Measurements from ENCODE around the gene STARD7.
"Not testable (repeated sequence)": the region's sequence is repeated elsewhere in the genome, so short reads cannot be mapped to it uniquely, and the experiment has no call there.

Gene STARD7

DNA sequence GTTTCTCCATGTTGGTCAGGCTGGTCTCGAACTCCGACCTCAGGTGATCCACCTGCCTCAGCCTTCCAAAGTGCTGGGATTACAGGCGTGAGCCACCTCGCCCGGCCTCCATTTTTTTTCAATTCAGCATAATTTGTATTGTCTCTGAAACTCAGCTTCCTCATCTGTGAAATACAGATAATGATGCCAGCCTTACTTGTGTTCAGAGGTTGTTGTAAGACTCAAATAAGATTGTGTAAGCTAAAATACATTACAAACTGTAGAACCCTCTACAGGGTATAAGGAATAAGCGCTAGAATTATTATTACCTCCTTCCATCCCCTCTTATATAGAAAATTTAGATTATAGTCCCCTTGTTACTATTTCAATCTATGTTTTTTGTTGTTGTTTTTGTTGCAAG lies 24.8 kb upstream of the STARD7 start:
- Histone ChIP-seq H3K4me3 (ENCODE audit: low read length) (no peak overlapping the region), H3K27me3 (ENCODE audit: control insufficient read depth, insufficient read depth, low read length) (no peaks in the 10 kb centered on the region), H3K9me3 (ENCODE audit: control insufficient read depth, low read depth, low read length) (no peaks in the 10 kb centered on the region), H3K4me1 (ENCODE audit: control insufficient read depth, low read depth, low read length) (no peaks in the 10 kb centered on the region), H3K36me3 (ENCODE audit: control insufficient read depth, low read depth, low read length) (no peaks in the 10 kb centered on the region), H3K27ac (ENCODE audit: low read length) (no peak overlapping the region), H3K9ac (ENCODE audit: low read length) (no peak overlapping the region)

DNA sequence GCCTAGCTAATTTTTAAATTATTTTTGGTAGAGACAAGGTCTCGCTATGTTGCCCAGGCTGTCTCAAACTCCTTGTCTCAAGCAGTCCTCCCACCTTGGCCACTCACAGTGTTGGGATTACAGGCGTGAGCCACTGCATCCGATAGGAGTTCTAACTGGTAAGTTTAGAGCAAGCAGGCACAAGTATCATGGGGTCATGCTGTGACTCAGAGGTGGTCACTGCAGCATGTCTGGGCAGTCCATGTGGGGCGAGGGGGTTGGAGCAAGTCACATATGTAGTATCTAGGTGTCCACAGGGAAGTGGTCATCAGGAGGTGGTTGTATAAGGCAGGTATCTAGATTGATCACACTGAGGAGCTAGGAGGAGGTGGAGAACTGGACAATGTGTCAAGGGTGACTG lies 22.7 kb upstream of the STARD7 start:
- H3K9me3 ChIP-seq (ENCODE audit: control insufficient read depth, low read depth, low read length): no peaks in the 10 kb centered on the region
- H3K36me3 ChIP-seq (ENCODE audit: control insufficient read depth, low read depth, low read length): no peaks in the 10 kb centered on the region
- no peaks in the 10 kb centered on the region for H3K27me3 ChIP-seq (ENCODE audit: control insufficient read depth, insufficient read depth, low read length)
- no peak overlapping the region for H3K27ac ChIP-seq (ENCODE audit: low read length)
- no peak overlapping the region for H3K4me3 ChIP-seq (ENCODE audit: low read length)
- no peak overlapping the region for H3K9ac ChIP-seq (ENCODE audit: low read length)
- H3K4me1 ChIP-seq (ENCODE audit: control insufficient read depth, low read depth, low read length): no peaks in the 10 kb centered on the region

DNA sequence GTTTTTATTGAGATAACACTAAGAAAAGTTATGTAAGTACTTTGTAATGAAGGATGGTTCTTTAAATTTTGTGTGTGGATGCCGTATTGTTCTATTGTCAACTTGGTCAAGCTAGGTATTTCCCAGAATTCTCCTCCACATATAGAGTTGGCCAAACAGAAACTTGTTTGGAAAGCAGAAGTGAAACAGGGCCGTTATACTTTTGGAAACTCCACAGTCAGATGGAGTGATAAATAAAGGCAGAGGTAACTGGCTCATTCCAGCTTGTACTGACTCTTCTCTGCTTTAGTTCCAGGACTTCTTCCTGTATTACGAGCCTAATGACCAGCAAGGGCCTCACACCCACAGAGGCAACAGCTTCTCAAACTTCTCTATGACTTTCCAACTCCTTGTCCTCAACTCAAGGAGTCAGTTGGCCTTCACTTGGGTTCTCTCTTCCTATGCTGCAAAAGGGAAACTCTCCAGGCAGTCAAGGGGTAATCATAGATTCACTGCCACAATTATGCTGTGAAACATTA lies 16.4 kb upstream of the STARD7 start:
- no peaks in the 10 kb centered on the region for H3K27me3 ChIP-seq (ENCODE audit: control insufficient read depth, insufficient read depth, low read length)
- H3K9me3 ChIP-seq (ENCODE audit: control insufficient read depth, low read depth, low read length): no peaks in the 10 kb centered on the region
- no peak overlapping the region for H3K4me3 ChIP-seq (ENCODE audit: low read length)
- H3K9ac ChIP-seq (ENCODE audit: low read length): no peak overlapping the region
- H3K36me3 ChIP-seq (ENCODE audit: control insufficient read depth, low read depth, low read length): no peaks in the 10 kb centered on the region
- no peaks in the 10 kb centered on the region for H3K4me1 ChIP-seq (ENCODE audit: control insufficient read depth, low read depth, low read length)
- H3K27ac ChIP-seq (ENCODE audit: low read length): no peak overlapping the region

DNA sequence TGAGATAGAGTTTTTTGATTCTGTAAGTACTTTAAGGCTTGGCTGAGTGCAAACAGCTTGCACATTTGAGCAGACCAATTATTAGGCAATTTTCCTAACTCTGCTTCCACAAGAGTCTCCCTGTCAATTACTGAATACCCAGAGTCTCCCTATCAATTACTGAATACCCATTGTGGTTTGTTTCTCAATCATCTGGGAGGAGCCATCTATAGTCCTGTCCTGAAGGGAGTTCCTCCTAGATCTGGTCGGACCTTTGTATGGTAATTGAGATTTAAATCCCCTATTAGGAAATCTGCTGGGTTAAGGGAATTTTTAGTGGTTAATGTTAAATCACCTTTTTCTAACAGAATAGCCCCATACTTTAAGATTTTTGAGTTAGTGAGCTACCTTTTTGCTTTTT lies 12.5 kb upstream of the STARD7 start:
- not testable (repeated sequence) for H3K27ac ChIP-seq (ENCODE audit: low read length); H3K36me3 ChIP-seq (ENCODE audit: control insufficient read depth, low read depth, low read length); H3K9me3 ChIP-seq (ENCODE audit: control insufficient read depth, low read depth, low read length); H3K4me1 ChIP-seq (ENCODE audit: control insufficient read depth, low read depth, low read length); H3K27me3 ChIP-seq (ENCODE audit: control insufficient read depth, insufficient read depth, low read length); H3K4me3 ChIP-seq (ENCODE audit: low read length); H3K9ac ChIP-seq (ENCODE audit: low read length)

DNA sequence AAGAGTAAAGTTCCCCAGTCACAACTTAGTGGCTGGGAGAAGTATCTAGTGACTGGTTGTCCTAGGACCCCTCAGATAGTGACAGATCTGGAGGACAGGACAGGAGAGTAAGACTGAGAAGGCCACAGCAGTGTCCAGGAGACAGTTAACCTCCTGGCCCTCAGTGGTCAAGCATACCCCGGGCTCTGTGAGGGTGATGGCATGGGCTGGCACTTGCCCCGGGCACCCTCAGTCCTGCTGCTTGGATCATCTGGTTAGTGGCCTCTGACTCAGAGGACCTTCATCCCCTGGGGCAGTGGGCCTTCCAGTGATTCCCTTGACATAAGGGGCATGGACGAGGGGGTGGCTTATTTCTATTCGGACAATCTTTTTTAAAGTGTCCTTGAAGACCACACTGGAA lies 11.3 kb upstream of the STARD7 start:
- H3K9ac ChIP-seq (ENCODE audit: low read length); H3K36me3 ChIP-seq (ENCODE audit: control insufficient read depth, low read depth, low read length); H3K27ac ChIP-seq (ENCODE audit: low read length): not testable (repeated sequence)

DNA sequence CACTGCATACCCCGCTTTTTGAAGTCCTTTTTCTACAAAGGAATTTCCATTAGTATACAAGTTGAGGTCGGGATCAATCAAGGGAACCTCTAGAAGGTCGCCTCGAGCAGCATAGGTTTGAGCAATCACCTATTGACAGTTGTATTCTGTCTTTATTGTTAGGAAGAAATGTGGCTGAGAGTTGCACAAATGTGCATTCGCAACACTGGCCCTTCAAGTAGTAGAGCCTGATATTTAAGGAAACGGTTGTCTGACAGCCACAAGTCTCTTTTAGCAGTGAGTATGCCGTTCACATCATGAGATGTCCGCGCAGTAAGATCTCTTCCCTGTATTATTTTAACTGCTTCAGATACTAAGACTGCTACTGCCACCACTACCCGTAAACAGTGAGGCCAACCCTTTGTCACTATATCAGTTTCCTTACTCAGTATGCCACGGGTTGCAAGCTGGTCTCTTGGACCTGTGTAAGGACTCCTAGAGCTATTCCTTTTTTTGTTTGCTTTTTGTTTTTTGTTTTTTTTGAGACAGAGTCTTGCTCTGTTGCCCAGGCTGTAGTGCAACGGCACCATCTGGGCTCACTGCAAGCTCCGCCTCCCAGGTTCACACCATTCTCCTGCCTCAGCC lies 10.0 kb upstream of the STARD7 start:
- no peaks in the 10 kb centered on the region for H3K27me3 ChIP-seq (ENCODE audit: control insufficient read depth, insufficient read depth, low read length)
- H3K27ac ChIP-seq (ENCODE audit: low read length): no peak overlapping the region
- H3K9ac ChIP-seq (ENCODE audit: low read length): no peak overlapping the region
- no peak overlapping the region for H3K4me3 ChIP-seq (ENCODE audit: low read length)
- no peaks in the 10 kb centered on the region for H3K4me1 ChIP-seq (ENCODE audit: control insufficient read depth, low read depth, low read length)
- no peaks in the 10 kb centered on the region for H3K9me3 ChIP-seq (ENCODE audit: control insufficient read depth, low read depth, low read length)
- no peaks in the 10 kb centered on the region for H3K36me3 ChIP-seq (ENCODE audit: control insufficient read depth, low read depth, low read length)

More for the DNA sequence above, 11.3 kb upstream of the STARD7 start:
- H3K4me1 ChIP-seq (ENCODE audit: control insufficient read depth, low read depth, low read length); H3K9me3 ChIP-seq (ENCODE audit: control insufficient read depth, low read depth, low read length); H3K27me3 ChIP-seq (ENCODE audit: control insufficient read depth, insufficient read depth, low read length); H3K4me3 ChIP-seq (ENCODE audit: low read length): not testable (repeated sequence)

DNA sequence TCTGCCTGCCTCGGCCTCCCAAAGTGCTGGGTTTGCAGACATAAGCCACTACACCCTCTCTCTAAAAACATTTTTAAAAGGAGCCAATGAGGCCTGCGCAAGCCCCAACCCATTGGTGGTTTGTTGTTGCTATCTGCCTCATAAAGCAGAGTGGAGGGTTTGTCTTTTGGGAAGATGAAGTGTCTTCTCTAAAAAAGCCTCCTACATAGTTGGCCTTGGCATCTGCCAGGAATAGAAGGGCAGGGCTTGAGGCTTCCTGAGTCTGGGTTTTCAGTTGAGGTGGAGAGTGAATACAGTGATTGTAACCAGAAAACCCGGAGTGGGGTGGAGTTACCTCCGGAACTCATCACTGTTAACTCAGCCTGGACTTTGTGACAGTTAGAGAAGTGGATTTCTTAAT lies 5.9 kb upstream of the STARD7 start:
- no peak overlapping the region for H3K9ac ChIP-seq (ENCODE audit: low read length)
- H3K27me3 ChIP-seq (ENCODE audit: control insufficient read depth, insufficient read depth, low read length): no peaks in the 10 kb centered on the region
- H3K9me3 ChIP-seq (ENCODE audit: control insufficient read depth, low read depth, low read length): no peaks in the 10 kb centered on the region
- H3K36me3 ChIP-seq (ENCODE audit: control insufficient read depth, low read depth, low read length): no peaks in the 10 kb centered on the region
- no peak overlapping the region for H3K27ac ChIP-seq (ENCODE audit: low read length)
- peaks cover 3% of the 10 kb centered on the region for H3K4me1 ChIP-seq (ENCODE audit: control insufficient read depth, low read depth, low read length)
- no peak overlapping the region for H3K4me3 ChIP-seq (ENCODE audit: low read length)

DNA sequence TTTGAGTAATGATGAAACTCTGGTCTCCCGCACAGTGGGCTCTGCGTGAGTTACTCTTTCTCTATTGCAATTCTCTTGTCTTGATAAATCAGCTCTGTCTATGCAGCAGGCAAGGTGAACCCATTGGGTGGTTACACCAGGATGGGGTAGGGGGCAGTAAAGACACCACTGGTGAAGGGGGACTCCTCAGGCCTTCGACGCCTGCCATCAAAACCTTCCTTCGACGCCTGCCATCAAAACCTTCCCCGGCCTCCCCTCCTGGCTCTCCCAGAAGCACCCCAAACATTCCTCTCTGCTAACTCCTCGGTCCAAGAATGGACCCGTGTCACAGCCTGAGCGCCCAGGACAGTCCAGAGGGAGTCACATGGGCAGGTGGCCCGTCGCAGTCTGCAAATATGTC lies 4.8 kb upstream of the STARD7 start:
- Histone ChIP-seq H3K9ac (ENCODE audit: low read length) (no peak overlapping the region), H3K27me3 (ENCODE audit: control insufficient read depth, insufficient read depth, low read length) (no peaks in the 10 kb centered on the region), H3K27ac (ENCODE audit: low read length) (no peak overlapping the region), H3K4me3 (ENCODE audit: low read length) (no peak overlapping the region), H3K36me3 (ENCODE audit: control insufficient read depth, low read depth, low read length) (no peaks in the 10 kb centered on the region), H3K4me1 (ENCODE audit: control insufficient read depth, low read depth, low read length) (peaks cover 8% of the 10 kb centered on the region), H3K9me3 (ENCODE audit: control insufficient read depth, low read depth, low read length) (no peaks in the 10 kb centered on the region)

DNA sequence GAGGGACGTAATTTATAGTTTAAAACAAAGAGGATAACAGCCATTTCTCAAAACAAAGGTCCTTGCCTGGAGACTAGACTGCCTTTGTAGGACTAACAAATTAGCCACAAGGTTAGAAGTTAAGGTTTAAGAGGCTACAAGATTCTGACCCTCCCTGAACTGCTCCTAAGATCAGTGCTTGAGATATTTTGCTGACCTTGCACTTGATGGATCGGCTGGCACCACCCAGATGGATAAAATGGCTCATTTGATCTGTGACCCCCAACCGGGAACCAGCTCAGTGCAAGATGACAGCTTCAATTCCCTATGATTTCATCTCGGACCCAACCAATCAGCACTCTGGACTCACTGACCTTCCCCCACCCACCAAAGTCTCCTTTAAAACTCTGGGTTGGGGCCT lies 3.7 kb upstream of the STARD7 start:
- Histone ChIP-seq H3K4me3 (ENCODE audit: low read length) (no peak overlapping the region), H3K4me1 (ENCODE audit: control insufficient read depth, low read depth, low read length) (peaks cover 8% of the 10 kb centered on the region), H3K36me3 (ENCODE audit: control insufficient read depth, low read depth, low read length) (no peaks in the 10 kb centered on the region), H3K9ac (ENCODE audit: low read length) (no peak overlapping the region), H3K27ac (ENCODE audit: low read length) (no peak overlapping the region), H3K9me3 (ENCODE audit: control insufficient read depth, low read depth, low read length) (no peaks in the 10 kb centered on the region), H3K27me3 (ENCODE audit: control insufficient read depth, insufficient read depth, low read length) (no peaks in the 10 kb centered on the region)

DNA sequence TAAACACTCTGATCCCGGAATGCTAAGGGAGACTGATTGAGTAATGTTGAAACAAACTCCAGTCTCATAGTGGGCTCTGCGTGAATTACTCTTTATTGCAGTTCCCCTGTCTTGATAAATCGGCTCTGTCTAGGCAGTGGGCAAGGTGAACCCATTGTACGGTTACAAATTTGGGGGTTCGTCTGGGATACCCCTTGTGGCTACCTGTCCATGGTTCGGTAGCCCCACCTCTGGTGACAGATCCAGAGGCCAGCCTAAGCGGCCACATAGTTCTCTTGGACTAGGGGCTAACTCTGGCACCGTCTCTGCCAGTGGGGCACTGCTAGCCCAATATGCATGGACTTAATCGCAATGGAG lies 1.1 kb upstream of the STARD7 start:
- Histone ChIP-seq H3K27ac (ENCODE audit: low read length) (peak overlapping the region; percentile 68), H3K9me3 (ENCODE audit: control insufficient read depth, low read depth, low read length) (no peaks in the 10 kb centered on the region), H3K4me1 (ENCODE audit: control insufficient read depth, low read depth, low read length) (peaks cover 25% of the 10 kb centered on the region), H3K9ac (ENCODE audit: low read length) (peak overlapping the region; percentile 83), H3K36me3 (ENCODE audit: control insufficient read depth, low read depth, low read length) (peaks cover 4% of the 10 kb centered on the region), H3K27me3 (ENCODE audit: control insufficient read depth, insufficient read depth, low read length) (no peaks in the 10 kb centered on the region), H3K4me3 (ENCODE audit: low read length) (peak overlapping the region; percentile 96)

DNA sequence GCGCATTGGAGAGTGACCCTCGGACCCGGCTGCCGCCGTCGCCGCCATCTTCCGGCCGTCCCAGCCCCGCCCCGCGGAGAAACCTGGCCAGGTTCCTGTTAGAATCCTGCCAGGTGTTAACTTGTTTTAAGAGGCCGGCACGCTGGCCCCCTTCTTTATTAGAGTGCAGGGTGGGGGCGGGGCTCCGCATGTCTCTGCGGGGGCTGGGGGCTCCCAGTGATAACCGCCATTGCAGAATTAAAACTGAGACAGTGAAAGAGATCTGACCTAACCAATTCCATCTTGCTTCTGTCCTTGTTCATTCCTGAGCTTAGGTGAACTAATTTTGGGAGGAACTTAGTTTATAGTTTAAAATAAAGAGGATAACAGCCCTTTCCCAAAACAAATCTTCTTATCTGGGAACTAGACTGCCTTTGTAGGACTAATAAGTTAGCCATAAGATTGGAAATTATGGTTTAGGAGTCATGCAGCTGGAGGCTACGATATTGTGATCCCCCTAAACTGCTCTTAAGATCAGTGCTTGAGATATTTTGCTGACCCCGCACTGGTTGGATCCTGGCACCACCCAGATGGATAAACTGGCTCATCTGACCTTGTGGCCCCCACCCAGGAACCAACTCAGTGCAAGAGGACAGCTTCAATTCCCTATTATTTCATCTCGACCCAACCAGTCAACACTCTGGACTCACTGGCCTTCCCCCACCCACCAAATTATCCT lies 543 bp upstream of the STARD7 start:
- H3K36me3 ChIP-seq (ENCODE audit: control insufficient read depth, low read depth, low read length): peaks cover 4% of the 10 kb centered on the region
- H3K9ac ChIP-seq (ENCODE audit: low read length): peak overlapping the region; percentile 83
- peaks cover 25% of the 10 kb centered on the region for H3K4me1 ChIP-seq (ENCODE audit: control insufficient read depth, low read depth, low read length)
- no peaks in the 10 kb centered on the region for H3K9me3 ChIP-seq (ENCODE audit: control insufficient read depth, low read depth, low read length)
- peak overlapping the region; percentile 96 for H3K4me3 ChIP-seq (ENCODE audit: low read length)
- H3K27me3 ChIP-seq (ENCODE audit: control insufficient read depth, insufficient read depth, low read length): no peaks in the 10 kb centered on the region
- H3K27ac ChIP-seq (ENCODE audit: low read length): peak overlapping the region; percentile 68

DNA sequence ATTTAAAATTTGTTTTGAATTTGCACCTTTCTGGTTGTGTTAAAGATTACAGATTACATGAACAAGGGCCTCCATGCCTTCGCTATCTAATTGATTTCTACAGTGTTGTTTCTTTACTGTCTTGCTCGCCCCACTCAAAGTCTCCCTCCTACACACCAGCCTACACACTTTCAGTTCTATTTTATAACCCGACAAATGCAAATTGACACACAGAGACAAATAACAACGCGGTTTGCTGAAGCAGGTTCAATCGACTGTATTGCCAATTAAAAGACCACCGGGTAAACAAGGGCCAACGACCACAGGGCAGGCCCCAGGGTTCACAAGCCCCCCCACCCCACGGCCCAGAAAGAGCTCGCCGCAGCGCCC lies 869 bp downstream of the STARD7 start:
- Histone ChIP-seq H3K27ac (ENCODE audit: low read length) (peak overlapping the region; percentile 4), H3K36me3 (ENCODE audit: control insufficient read depth, low read depth, low read length) (peaks cover 4% of the 10 kb centered on the region), H3K4me1 (ENCODE audit: control insufficient read depth, low read depth, low read length) (peaks cover 25% of the 10 kb centered on the region), H3K9me3 (ENCODE audit: control insufficient read depth, low read depth, low read length) (no peaks in the 10 kb centered on the region), H3K9ac (ENCODE audit: low read length) (peak overlapping the region; percentile 83), H3K27me3 (ENCODE audit: control insufficient read depth, insufficient read depth, low read length) (no peaks in the 10 kb centered on the region), H3K4me3 (ENCODE audit: low read length) (peak overlapping the region; percentile 96)
